NCI-H510A (cell line): ENCODE data around the gene SLC39A11.
"Not testable (repeated sequence)": the region's sequence is repeated elsewhere in the genome, so short reads cannot be mapped to it uniquely, and the experiment has no call there.

Source experiments
- DNase-seq: peaks from one replicate; lab custom pipeline; 2025; lab: John Stamatoyannopoulos, UW

SLC39A11 gene

GRCh38 chr17:73071066-73071999 lies 21.2 kb downstream of the SLC39A11 start:
- no peak for DNase-seq

DNA sequence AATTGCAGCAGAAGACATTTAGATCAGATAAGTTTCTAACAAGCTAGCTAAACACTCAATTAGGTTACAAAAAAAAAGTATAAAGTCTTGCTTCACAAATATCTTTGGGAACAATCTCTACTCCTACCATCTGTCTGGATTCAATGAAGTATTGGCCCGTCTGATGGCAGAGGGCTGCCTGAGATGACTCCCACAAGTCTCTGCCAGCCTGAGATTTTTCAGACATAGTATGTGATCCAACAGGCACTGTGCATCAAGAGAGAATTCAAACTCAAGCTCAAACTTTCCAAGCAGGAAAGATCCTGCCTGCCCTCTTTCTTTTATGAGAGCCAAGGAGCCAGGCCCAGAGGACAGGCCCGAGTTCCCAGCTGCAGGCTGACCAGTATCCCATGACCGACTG lies 22.6 kb downstream of the SLC39A11 start:
- DNase-seq: no peak

- DNase-seq: no peak
Observed at GRCh38 chr17:73069164-73069770, 23.2 kb downstream of the SLC39A11 start.

DNA sequence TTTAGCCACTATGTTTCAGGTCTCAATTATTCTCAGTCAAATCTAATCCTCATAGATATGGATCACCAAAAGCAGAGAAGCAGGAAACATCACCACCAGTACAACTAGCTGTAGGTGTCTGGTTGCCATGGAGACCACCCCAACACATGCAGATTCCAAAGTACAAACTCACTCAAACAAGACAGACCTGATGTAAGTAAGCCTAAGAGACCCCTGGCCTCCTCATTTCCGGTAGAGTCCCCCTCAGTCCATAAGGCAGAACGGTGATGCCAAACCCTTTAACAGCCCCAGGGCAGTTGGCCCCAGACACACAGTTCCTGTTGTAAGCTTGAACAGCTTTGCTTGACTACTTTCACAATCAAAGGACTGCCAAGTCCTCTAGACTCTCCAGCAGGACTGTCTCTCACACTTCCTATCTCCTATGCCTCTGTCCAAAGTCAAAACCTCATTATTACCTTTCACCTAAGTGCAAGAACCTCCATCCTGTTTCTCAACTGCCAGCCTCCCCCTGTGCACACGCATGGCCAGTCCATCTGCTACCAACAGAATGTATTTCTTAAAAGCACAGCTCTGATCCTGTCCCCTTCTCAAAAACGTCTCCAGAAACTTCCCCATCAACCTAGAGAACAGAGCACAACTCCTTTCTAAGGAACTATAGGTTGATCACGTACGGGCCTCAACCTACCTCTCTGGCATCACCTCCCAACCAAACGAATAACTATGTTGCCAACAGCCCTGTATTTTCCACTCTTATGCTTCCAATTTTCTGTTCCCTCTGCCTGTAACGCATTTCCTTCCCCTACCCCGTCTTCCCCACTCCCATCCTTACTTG lies 23.9 kb downstream of the SLC39A11 start:
- DNase-seq: no peak

DNA sequence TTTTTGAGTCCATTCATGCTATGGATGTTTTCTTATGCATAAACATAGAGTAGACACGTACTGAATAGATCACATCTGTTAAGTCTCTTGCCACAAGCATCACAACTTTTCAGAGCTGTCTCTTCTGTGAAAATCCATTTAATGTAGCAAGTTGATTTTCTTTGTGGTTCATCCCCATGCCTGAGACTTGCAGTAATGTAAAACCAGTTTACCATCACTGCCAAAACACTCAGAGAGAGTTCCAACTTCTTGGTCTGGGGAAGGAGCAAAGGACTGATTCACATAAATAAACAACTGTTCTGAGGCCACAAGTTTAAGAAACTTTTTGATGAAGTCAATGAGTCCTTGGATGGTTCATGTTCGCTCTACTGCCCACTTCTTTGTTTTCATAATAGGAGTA lies 24.8 kb downstream of the SLC39A11 start:
- DNase-seq: not testable (repeated sequence)

DNA sequence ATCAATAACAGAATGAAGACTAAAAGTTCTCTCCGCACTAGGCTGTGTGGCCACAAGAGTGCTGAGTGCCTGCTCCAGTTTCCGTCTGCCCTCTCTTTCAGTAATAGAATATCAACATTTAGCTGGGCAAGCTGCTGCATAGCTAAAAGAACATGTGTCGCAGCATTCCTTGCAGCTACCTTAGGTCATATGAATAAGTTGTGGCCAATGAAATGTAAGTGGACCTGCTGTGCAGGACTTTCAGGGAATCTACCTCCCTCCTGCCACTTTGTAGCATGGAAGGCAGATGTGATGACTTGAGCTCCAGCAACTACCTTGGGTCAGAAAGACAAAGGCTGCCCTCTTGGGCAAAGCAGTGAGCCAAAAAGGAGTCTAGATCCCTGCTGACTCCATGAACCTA lies 25.4 kb downstream of the SLC39A11 start:
- no peak for DNase-seq

DNA sequence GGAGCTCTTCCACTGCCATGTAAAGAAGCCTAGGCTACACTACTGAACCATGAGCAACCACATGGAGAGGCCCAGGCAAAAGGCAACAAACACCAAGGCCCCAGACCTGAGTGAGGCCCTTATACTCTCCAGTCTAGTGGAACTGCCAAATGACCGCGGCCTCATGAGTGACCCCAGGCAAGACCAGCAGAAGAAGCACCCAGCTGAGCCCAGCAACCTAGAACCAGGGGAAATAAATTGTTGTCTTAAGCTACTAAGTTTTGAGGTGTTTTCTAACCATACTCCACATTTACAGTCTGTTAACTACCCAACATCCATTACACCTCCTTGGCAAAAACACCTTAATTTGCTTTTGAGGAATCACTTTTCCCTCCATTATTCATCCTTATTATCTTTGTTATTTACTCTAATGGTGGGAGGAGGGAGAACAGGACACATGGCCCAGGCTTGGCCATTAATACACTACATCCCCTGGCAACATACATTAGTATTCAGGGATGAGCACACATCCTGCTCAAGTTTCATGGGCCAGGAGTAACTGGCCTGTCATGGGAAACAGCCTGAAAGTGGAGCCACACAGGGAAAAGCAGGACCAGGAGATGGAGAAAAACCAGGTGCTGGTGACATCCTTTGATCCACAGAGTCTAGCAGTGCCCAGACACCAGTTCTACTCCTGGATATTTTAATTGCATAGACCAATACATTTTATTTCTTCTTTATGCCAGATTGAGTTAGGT lies 26.2 kb downstream of the SLC39A11 start:
- no peak for DNase-seq

- no peak for DNase-seq
Observed at GRCh38 chr17:73065376-73065775, 27.1 kb downstream of the SLC39A11 start.

- DNase-seq: no peak
Observed at GRCh38 chr17:73064084-73064938, 28.2 kb downstream of the SLC39A11 start.

- DNase-seq: no peak
Observed at GRCh38 chr17:73062726-73063125, 29.8 kb downstream of the SLC39A11 start.

DNA sequence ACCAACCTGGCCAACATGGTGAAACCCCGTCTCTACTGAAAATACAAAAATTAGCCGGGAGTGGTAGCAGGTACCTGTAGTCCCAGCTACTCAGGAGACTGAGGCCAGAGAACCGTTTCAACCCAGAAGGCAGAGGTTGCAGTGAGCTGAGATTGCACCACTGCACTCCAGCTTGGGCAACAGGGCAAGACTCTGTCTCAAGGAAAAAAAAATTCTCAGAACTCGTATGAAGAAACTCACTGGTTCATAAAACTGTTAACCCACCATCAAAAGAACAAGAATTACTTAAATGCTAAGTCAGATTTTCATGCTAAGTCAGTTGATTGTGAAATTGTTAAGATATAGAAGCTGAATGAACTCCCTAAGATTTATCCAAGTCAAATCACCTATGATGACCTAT lies 31.3 kb downstream of the SLC39A11 start:
- no peak for DNase-seq

GRCh38 chr17:73060721-73061120 lies 31.8 kb downstream of the SLC39A11 start:
- DNase-seq: no peak

DNA sequence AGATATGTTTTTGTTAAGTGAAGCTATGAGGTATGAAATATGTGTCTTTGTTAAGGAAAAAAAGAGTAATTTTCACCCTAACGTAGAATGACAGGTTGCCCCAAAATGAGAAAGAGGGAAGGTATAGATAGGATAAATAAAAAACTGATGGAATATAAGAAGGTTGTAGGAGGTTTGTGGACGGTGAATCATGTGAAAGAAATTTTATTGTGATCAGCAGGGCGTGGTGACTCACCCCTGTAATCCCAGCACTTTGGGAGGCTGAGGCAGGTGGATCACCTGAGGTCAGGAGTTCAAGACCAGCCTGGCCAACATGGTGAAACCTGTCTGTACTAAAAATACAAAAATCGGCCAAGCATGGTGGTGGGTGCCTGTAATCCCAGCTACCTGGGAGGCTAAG lies 32.8 kb downstream of the SLC39A11 start:
- DNase-seq: not testable (repeated sequence)

DNA sequence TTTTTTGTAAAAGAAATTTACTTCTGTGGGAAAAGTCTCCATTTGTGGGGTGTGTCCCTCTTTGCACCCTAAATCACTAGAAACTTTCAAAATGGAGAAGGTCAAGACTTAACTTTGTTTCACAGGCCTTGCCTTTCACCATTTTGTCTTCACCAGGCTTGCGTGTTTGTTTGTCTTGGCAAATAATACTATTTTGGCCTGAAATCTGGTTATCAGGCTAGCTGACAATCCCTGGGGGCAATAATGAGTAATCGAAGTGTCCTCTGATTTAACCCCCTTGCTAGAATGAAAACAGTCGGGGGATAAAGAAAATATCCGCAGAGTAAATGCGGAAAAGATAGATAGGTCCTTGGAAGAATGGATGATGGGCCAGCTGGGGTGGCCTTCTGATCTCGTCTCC lies 34.5 kb downstream of the SLC39A11 start:
- DNase-seq: no peak

DNA sequence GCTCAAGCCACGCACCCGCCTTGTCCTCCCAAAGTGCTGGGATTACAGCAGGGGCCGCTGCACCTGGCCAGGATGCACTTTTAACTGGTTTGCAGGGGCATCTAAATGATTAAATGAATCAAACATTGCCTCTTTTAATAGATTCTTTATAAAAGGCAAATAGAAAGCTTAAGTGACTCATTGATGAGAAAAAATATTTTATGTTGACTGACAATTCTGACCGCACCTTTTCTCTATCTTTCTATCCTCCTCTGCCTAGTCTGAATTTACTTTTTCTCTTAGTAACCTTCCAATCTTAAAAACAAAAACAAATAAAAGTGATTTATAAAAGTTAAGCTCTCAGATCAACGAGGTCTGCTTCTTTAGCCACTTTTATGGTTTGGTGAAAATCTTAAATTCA lies 35.3 kb downstream of the SLC39A11 start:
- DNase-seq: no peak

- DNase-seq: no peak
Observed at GRCh38 chr17:73052923-73053322, 39.6 kb downstream of the SLC39A11 start.

- no peak for DNase-seq
Observed at GRCh38 chr17:73050797-73051196, 41.7 kb downstream of the SLC39A11 start.

GRCh38 chr17:73048170-73048569 lies 44.3 kb downstream of the SLC39A11 start:
- DNase-seq: no peak

GRCh38 chr17:73045724-73046123 lies 46.8 kb downstream of the SLC39A11 start:
- DNase-seq: no peak

DNA sequence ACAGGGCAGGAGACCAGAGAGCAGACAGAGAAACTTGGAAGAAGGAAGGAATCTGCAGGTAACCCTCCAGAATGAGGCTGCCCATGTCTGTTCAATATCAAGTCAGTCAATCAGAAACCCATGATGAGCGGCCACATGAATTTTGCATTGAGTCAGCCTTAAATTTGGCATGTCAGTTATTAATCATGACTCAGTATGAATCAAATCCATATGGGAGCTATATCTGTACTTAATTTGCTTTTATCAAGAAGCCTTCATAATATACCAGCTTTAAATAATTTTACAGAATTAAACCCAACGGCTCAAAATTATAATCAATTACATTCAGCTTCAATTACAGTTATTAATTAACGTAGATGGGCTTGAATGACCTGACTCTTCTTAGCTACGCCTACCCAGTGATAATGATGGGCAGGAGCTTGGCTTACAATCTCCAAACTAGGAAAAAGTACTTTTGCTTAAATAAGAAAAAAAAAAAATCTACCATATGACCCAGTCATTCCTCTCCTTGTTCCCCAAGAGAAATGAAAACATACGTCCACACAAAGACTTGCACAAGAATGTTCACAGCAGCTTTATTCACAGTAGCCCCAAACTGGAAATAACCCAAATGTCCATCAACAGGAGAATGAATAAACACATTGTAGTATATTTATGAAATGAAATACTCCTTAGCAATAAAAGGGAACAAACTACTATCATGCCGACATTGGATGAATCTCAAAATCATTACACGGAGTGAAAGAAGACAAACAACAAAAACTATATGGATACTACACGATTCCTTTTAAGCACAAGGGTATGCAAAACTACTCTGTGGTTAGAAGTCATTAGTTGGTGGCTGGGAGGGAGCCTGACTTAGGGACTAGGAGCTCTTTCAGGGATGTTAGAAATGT lies 48.6 kb downstream of the SLC39A11 start:
- no peak for DNase-seq
